Tibial nerve (tissue), 3 donors: ENCODE measurements around the gene KIF6.

Source experiments
- CTCF ChIP-seq, 5 experiments: fragments of 200-600 bp in 3 of 5; fragments of 450-650 bp in 2 of 5; sonication (generic) in 3 of 5; IDR thresholded peaks; one replicate each; pipeline ENCODE4 v1.5.1; 2016 to 2019; ENCODE audit warnings: antibody characterized with exemption in 5 of 5, mild to moderate bottlenecking in 3 of 5, moderate library complexity in 2 of 5
- POLR2A ChIP-seq, 2 donors: fragments of 450-650 bp; IDR thresholded peaks; one replicate each; pipeline ENCODE4 v1.6.1; 2017; ENCODE audit warnings: antibody characterized with exemption in 2 of 2, mild to moderate bottlenecking in 2 of 2, moderate library complexity in 2 of 2

- no peak for TF ChIP-seq CTCF (IDR thresholded peaks at IDR 0.05)
- no peak for TF ChIP-seq POLR2A (IDR thresholded peaks at IDR 0.05)
Measured at GRCh38 chr6:39602601-39603519, 122.3 kb downstream of the KIF6 start.
